NT2/D1 (cell line): ENCODE measurements around the gene ACACA.
"Not testable (repeated sequence)": the region's sequence is repeated elsewhere in the genome, so short reads cannot be mapped to it uniquely, and the experiment has no call there.

Experiments used
- DNase-seq: peaks from one replicate; pipeline ENCODE4 v3.0.0-alpha.2; 2011; ENCODE audit warnings: low read depth, low spot score
- H3K27me3 ChIP-seq: 2 replicates; pipeline ENCODE4 v1.6.0; 2011; ENCODE audit warnings: mild to moderate bottlenecking; ENCODE audit not compliant: insufficient read length, insufficient read depth
- H3K36me3 ChIP-seq: 2 replicates; pipeline ENCODE4 v1.6.1; 2011; ENCODE audit warnings: mild to moderate bottlenecking, low read length, mixed read lengths; ENCODE audit not compliant: insufficient read depth, insufficient read length
- H3K4me1 ChIP-seq: 2 replicates; pipeline ENCODE4 v1.5.1; 2011; ENCODE audit not compliant: insufficient read depth, insufficient read length
- H3K4me3 ChIP-seq: 2 replicates; pipeline ENCODE4 v1.5.1; 2011; ENCODE audit warnings: low read depth; ENCODE audit not compliant: insufficient read length
- H3K9ac ChIP-seq: 2 replicates; pipeline ENCODE4 v1.6.0; 2011; ENCODE audit warnings: low read depth; ENCODE audit not compliant: insufficient read length
- H3K9me3 ChIP-seq: 2 replicates; pipeline ENCODE4 v1.5.1; 2011; ENCODE audit warnings: mild to moderate bottlenecking, low read length; ENCODE audit not compliant: insufficient read depth
- SUZ12 ChIP-seq: IDR thresholded peaks from 2 replicates; pipeline ENCODE4 v1.6.1; 2011; ENCODE audit not compliant: insufficient read length, insufficient read depth; ENCODE audit errors: extremely low read depth
- YY1 ChIP-seq: IDR thresholded peaks from 2 replicates; pipeline ENCODE4 v1.6.1; 2011; ENCODE audit not compliant: insufficient read length, insufficient read depth
- ZNF274 ChIP-seq: IDR thresholded peaks from 2 replicates; pipeline ENCODE4 v1.6.1; 2011; ENCODE audit warnings: mild to moderate bottlenecking, low read depth, low read length

Gene ACACA

DNA sequence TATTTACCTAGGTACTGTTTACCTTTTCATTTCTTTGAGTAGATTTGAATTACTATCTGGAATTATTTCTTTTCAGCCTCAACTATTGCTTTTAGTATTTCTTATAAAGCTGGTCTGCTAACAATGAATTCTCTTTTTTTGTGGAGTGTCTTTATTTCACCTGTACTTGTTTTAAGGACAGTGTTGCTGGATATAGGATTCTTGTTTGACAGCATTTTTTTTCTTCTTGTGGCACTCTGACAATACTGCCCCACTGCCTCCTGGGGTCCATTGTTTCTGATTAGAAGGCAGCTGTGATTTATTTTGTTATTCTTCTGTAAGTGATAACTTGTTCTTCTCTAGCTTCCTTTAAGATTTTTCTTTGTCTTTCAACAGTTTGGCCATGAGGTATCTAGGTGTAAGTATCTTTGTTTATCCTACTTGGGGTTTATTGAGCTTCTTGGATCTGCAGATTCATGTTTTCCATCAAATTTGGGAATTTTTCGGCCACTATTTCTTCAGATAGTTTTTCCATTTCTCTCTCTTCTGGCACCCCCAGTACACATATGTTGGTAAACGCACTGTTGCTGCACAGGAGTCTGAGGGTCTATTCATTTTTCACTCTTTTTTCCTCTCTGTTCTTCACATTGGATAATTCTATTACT, 327.4 kb downstream of the ACACA start:
- Histone ChIP-seq H3K9me3 (peaks cover 9% of the 10 kb centered on the region; the same call in 1 of the 2 replicates), H3K9ac (no peak overlapping the region), H3K27me3 (no peaks in the 10 kb centered on the region), H3K4me3 (no peak overlapping the region), H3K36me3 (no peaks in the 10 kb centered on the region), H3K4me1 (no peaks in the 10 kb centered on the region)
- TF ChIP-seq YY1 (no peak), SUZ12 (no peak), ZNF274 (no peak)
- DNase-seq, result no peak

- DNase-seq, H3K4me1 ChIP-seq, H3K4me3 ChIP-seq, H3K9me3 ChIP-seq, H3K9ac ChIP-seq, H3K36me3 ChIP-seq, H3K27me3 ChIP-seq: not testable (repeated sequence)
These were observed 333.2 kb downstream of the ACACA start for GRCh38 chr17:37073464-37073863.

DNA sequence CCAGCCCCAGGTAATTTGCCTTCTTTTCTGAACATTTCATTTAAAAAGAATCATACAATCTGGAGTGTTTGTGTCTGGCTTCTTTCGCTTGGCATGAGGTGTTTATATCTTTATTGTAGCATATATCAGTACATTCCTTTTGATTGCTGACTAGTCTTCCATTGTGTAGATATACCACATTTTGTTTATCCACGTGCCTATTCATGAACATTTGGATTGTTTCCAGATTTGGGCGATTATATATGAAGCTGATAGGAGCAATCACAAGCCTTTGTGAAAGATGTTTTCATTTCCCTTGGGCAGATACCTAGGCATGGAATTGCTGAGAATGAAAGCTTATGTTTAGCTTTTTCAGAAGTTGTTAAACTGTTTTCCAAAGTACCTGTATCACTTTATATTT, 337.5 kb downstream of the ACACA start:
- TF ChIP-seq YY1 (no peak), ZNF274 (no peak), SUZ12 (no peak)
- Histone ChIP-seq H3K4me1 (peaks cover 12% of the 10 kb centered on the region), H3K4me3 (no peak overlapping the region), H3K9ac (no peak overlapping the region), H3K36me3 (no peaks in the 10 kb centered on the region), H3K9me3 (no peaks in the 10 kb centered on the region), H3K27me3 (no peaks in the 10 kb centered on the region)
- DNase-seq, result no peak

GRCh38 chr17:37068266-37068665, 338.4 kb downstream of the ACACA start:
- no peak overlapping the region for H3K4me3 ChIP-seq
- H3K9me3 ChIP-seq, result no peaks in the 10 kb centered on the region
- no peaks in the 10 kb centered on the region for H3K36me3 ChIP-seq
- DNase-seq, result no peak
- no peak for TF ChIP-seq ZNF274
- no peak for TF ChIP-seq YY1
- TF ChIP-seq SUZ12, result no peak
- H3K27me3 ChIP-seq, result no peaks in the 10 kb centered on the region
- H3K9ac ChIP-seq, result peak overlapping the region; percentile 21
- H3K4me1 ChIP-seq, result peaks cover 12% of the 10 kb centered on the region

GRCh38 chr17:37067555-37068111, 339.0 kb downstream of the ACACA start:
- Histone ChIP-seq H3K36me3 (no peaks in the 10 kb centered on the region), H3K27me3 (no peaks in the 10 kb centered on the region), H3K9me3 (no peaks in the 10 kb centered on the region), H3K9ac (peak overlapping the region; percentile 21), H3K4me1 (peaks cover 12% of the 10 kb centered on the region), H3K4me3 (no peak overlapping the region)
- DNase-seq, result no peak
- TF ChIP-seq YY1 (no peak), ZNF274 (no peak), SUZ12 (no peak)

- H3K36me3 ChIP-seq, result no peaks in the 10 kb centered on the region
- no peak for DNase-seq
- no peak overlapping the region for H3K9ac ChIP-seq
- H3K4me3 ChIP-seq, result no peak overlapping the region
- no peaks in the 10 kb centered on the region for H3K27me3 ChIP-seq
- H3K9me3 ChIP-seq, result no peaks in the 10 kb centered on the region
- peaks cover 12% of the 10 kb centered on the region for H3K4me1 ChIP-seq
- TF ChIP-seq YY1 (no peak), SUZ12 (no peak), ZNF274 (no peak)
These were observed 340.0 kb downstream of the ACACA start for GRCh38 chr17:37066322-37067255.

DNA sequence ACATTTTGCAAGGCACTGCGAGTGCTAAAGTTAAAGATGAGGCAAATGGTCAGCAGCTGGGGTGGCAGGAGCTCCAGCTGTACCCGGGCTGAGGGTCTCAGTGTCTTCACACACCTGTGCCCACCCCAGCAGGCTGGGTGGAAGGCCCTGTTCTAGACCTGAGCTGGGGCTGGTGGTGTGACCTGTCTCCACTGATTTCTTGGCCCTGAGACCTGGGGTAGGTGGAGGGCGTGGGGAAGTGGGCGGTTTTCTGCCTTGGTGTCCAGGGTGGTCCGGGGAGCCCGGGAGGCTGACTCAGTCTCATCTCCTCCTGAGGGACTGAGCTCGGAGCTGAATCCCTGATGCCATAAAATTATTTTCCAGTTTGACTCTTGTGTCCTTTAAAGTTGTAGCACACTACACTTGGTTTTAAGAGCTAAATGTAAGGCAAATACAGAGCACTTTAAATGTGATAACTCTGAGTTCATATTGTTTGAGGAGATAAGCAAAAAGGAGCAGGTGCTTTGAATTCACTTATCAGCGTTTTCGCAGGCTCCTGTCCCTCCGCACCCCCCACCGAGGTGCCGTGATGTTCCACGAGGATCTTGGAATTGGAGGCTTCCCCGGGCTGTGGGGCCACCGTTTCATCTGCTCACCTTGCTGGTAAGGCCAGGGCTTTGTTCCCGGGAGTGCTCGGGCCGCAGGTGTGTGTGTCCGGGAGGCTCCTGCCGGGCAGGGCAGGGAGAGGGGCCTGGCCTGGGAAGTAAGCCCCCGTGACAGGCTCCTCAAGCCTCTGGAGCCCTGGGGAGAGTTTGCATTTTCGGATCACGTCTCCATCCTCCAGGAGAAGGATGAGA, 340.9 kb downstream of the ACACA start:
- Histone ChIP-seq H3K9ac (no peak overlapping the region), H3K4me3 (no peak overlapping the region), H3K4me1 (peaks cover 12% of the 10 kb centered on the region), H3K27me3 (no peaks in the 10 kb centered on the region), H3K9me3 (no peaks in the 10 kb centered on the region), H3K36me3 (no peaks in the 10 kb centered on the region)
- TF ChIP-seq ZNF274 (no peak), SUZ12 (no peak), YY1 (no peak)
- DNase-seq, result no peak
